ENCODE data around the gene NEK1. TPM values are rescaled to one million over a fixed set of nuclear protein-coding genes. Genes with fewer than 3 reads are reported as not detected.

NEK1 gene
- polyA plus RNA-seq, 1 experiment, result 2.3 TPM

- POLR2A ChIA-PET, result no interaction called here
- CTCF ChIA-PET, result no interaction called here
- no peaks in the 10 kb centered on the region for H3K36me3 ChIP-seq (ENCODE audit: control insufficient read depth, insufficient read depth, low read length)
- H3K27me3 ChIP-seq (ENCODE audit: control insufficient read depth, insufficient read depth, low read length), result no peaks in the 10 kb centered on the region
- TF ChIP-seq, protein P1, sequence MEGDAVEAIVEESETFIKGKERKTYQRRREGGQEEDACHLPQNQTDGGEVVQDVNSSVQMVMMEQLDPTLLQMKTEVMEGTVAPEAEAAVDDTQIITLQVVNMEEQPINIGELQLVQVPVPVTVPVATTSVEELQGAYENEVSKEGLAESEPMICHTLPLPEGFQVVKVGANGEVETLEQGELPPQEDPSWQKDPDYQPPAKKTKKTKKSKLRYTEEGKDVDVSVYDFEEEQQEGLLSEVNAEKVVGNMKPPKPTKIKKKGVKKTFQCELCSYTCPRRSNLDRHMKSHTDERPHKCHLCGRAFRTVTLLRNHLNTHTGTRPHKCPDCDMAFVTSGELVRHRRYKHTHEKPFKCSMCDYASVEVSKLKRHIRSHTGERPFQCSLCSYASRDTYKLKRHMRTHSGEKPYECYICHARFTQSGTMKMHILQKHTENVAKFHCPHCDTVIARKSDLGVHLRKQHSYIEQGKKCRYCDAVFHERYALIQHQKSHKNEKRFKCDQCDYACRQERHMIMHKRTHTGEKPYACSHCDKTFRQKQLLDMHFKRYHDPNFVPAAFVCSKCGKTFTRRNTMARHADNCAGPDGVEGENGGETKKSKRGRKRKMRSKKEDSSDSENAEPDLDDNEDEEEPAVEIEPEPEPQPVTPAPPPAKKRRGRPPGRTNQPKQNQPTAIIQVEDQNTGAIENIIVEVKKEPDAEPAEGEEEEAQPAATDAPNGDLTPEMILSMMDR (IDR thresholded peaks at IDR 0.05; ENCODE audit: insufficient read depth, low read depth, low read length), result no peak
- H3K4me3 ChIP-seq (ENCODE audit: low read depth, low read length), result no peak overlapping the region
- no peak for DNase-seq (ENCODE audit: low read depth)
Measured at GRCh38 chr4:169634975-169635374, 22.6 kb upstream of the NEK1 start.

- DNase-seq (ENCODE audit: low read depth), result no peak
- ChIA-PET CTCF (no interaction called here), POLR2A (no interaction called here)
- no peaks in the 10 kb centered on the region for H3K36me3 ChIP-seq (ENCODE audit: control insufficient read depth, insufficient read depth, low read length)
- no peaks in the 10 kb centered on the region for H3K27me3 ChIP-seq (ENCODE audit: control insufficient read depth, insufficient read depth, low read length)
- no peak overlapping the region for H3K4me3 ChIP-seq (ENCODE audit: low read depth, low read length)
- TF ChIP-seq, protein P1 (IDR thresholded peaks at IDR 0.05; ENCODE audit: insufficient read depth, low read depth, low read length), result no peak
Measured at GRCh38 chr4:169632896-169633295, 20.5 kb upstream of the NEK1 start.

GRCh38 chr4:169630069-169630468, 17.7 kb upstream of the NEK1 start:
- TF ChIP-seq, protein P1 (IDR thresholded peaks at IDR 0.05; ENCODE audit: insufficient read depth, low read depth, low read length), result no peak
- H3K4me3 ChIP-seq (ENCODE audit: low read depth, low read length), result no peak overlapping the region
- DNase-seq (ENCODE audit: low read depth), result no peak
- H3K36me3 ChIP-seq (ENCODE audit: control insufficient read depth, insufficient read depth, low read length), result no peaks in the 10 kb centered on the region
- no peaks in the 10 kb centered on the region for H3K27me3 ChIP-seq (ENCODE audit: control insufficient read depth, insufficient read depth, low read length)
- ChIA-PET CTCF (interaction anchor here (1.1 kb wide), 1 partner anchor 17 kb away, joined by 3 read pairs; no protein-coding TSS in a partner anchor), POLR2A (no interaction called here)

DNA sequence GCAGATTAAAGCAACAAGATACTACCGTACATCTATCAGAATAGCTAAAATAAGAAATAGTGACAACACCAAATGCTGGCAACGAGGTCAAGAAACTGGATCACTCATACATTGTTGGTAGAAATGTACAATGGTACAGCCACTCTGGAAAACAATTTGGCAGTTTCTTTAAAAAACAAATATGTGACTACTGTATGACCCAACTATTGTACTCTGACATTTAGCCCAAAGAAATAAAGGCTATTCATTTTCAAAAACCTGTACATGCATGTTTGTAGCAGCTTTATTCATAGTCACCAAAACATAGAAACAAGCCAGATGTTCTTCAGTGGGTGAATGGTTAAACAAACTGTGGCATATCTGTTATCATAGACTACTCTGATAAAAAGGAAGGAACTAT, 16.2 kb upstream of the NEK1 start:
- TF ChIP-seq, protein P1 (IDR thresholded peaks at IDR 0.05; ENCODE audit: insufficient read depth, low read depth, low read length), result no peak
- ChIA-PET CTCF (interaction anchor here (1.4 kb wide), 1 partner anchor 14 kb away, joined by 5 read pairs; no protein-coding TSS in a partner anchor), POLR2A (no interaction called here)
- Histone ChIP-seq H3K4me3 (ENCODE audit: low read depth, low read length) (no peak overlapping the region), H3K27me3 (ENCODE audit: control insufficient read depth, insufficient read depth, low read length) (no peaks in the 10 kb centered on the region), H3K36me3 (ENCODE audit: control insufficient read depth, insufficient read depth, low read length) (no peaks in the 10 kb centered on the region)
- no peak for DNase-seq (ENCODE audit: low read depth)

DNA sequence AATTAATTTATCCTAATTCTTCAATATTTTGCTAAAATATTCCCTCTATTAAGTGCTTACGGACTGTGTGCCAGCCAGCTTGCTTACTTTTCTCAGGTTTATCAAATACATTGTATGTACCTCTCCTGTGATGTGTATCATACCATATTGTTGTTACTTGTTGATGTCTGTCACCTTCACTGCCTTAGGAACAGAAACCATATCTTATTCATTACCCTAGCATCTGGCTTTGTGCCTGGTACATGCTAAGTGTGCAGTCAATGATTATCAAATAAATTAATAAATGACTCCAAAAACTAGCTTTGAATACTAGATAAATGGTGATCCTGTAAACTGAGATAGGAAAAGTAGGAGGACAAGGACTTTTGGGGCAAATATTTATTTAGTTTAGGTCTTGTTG, 14.9 kb upstream of the NEK1 start:
- Histone ChIP-seq H3K4me3 (ENCODE audit: low read depth, low read length) (no peak overlapping the region), H3K36me3 (ENCODE audit: control insufficient read depth, insufficient read depth, low read length) (no peaks in the 10 kb centered on the region), H3K27me3 (ENCODE audit: control insufficient read depth, insufficient read depth, low read length) (no peaks in the 10 kb centered on the region)
- TF ChIP-seq, protein P1 (IDR thresholded peaks at IDR 0.05; ENCODE audit: insufficient read depth, low read depth, low read length), result no peak
- no peak for DNase-seq (ENCODE audit: low read depth)
- ChIA-PET POLR2A (no interaction called here), CTCF (interaction anchor here (0.8 kb wide), 1 partner anchor 23 kb away, joined by 3 read pairs; no protein-coding TSS in a partner anchor)
